Testis (tissue), 3 donors: Measurements from ENCODE around the gene SOX6. TPM values are rescaled to one million over a fixed set of nuclear protein-coding genes. Genes with fewer than 3 reads are reported as not detected.

Experiments used
- DNase-seq: peaks from one replicate; pipeline ENCODE4 v3.0.0-alpha.2; 2019
- H3K27ac ChIP-seq, 2 donors: fragments of 200-600 bp; sonication (generic); one replicate each; pipeline ENCODE4 v1.5.1; 2019
- H3K27me3 ChIP-seq: fragments of 200-600 bp; sonication (generic); one replicate; pipeline ENCODE4 v1.5.1; 2019
- H3K36me3 ChIP-seq: fragments of 200-600 bp; sonication (generic); one replicate; pipeline ENCODE4 v1.5.1; 2017; ENCODE audit warnings: low read depth; ENCODE audit errors: missing control alignments
- H3K4me1 ChIP-seq: fragments of 200-600 bp; sonication (generic); one replicate; pipeline ENCODE4 v1.5.1; 2019
- H3K4me3 ChIP-seq, 2 donors: fragments of 200-600 bp; sonication (generic); one replicate each; pipeline ENCODE4 v1.5.1; 2017 to 2019
- H3K9me3 ChIP-seq: fragments of 200-600 bp; sonication (generic); one replicate; pipeline ENCODE4 v1.5.1; 2017
- POLR2A ChIP-seq: fragments of 450-650 bp; IDR thresholded peaks from one replicate; pipeline ENCODE4 v1.6.1; 2017; ENCODE audit warnings: antibody characterized with exemption, mild to moderate bottlenecking, moderate library complexity
- WGBS, 2 donors: methylation state at CpG; one replicate each; pipeline ENCODE4 v1.1.5; 2018; 5-methylcytosine and 5-hydroxymethylcytosine counted together
- intact Hi-C: fragments of 100-400 bp; cut with DNase I; formaldehyde crosslinking; loops from one replicate; pipeline ENCODE4 v1.15.1; 2023; ENCODE audit warnings: low total_unique reads
- polyA plus RNA-seq: library from polyadenylated mRNA; stranded (reverse); fragments of 350-450 nt; fragmentation: Illumina TruSeq; extraction: RNeasy Lipid Tissue Mini Kit (QIAGEN cat#74804); gene quantifications from one replicate; pipeline ENCODE4 v1.2.3, GENCODE V29; 2014; ENCODE audit warnings: low read depth, low replicate concordance; ENCODE audit not compliant: insufficient read depth
- total RNA-seq, 2 donors: library from RNA; depleted of rRNA; stranded (reverse); fragments of >200 nt; gene quantifications; one replicate each; pipeline ENCODE4 v1.2.3, GENCODE V29; 2016
- TF ChIP-seq, protein P1 (sequence below), 3 experiments: fragments of 450-650 bp in 2 of 3; fragments of 200-600 bp in 1 of 3; sonication (generic) in 1 of 3; IDR thresholded peaks; one replicate each; pipeline ENCODE4 v1.5.1; 2016 to 2019; ENCODE audit warnings: antibody characterized with exemption in 3 of 3, mild to moderate bottlenecking in 2 of 3, moderate library complexity in 1 of 3

Gene SOX6
- total and polyA plus RNA-seq, 3 donors from 2014 or later: 39.6 to 74.0 (median 52.3) TPM

DNA sequence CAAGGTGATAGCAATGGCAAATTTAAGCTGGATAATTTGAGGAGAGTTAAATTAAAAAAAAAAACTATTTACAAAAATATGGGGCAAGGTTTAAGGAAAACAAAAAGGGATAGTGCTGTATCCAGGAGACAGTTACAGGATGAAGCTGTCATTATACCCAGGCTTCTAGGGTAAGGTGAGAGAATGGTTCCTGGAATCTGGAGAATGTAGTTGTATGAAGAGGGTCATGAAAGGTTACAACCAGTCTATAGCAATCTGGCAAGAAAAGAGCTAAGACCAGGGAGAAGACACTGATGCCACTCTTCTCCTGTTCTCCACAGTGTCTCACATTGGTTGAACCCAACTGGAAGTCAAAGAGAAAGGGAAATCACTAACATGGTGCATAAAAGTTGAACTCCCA lies 144.9 kb downstream of the SOX6 start:
- no peaks in the 10 kb centered on the region for H3K9me3 ChIP-seq
- intact Hi-C loops: no loop called here
- no peaks in the 10 kb centered on the region for H3K36me3 ChIP-seq
- no peak overlapping the region for H3K27ac ChIP-seq
- no peak for DNase-seq
- H3K27me3 ChIP-seq: no peaks in the 10 kb centered on the region
- TF ChIP-seq, protein P1, sequence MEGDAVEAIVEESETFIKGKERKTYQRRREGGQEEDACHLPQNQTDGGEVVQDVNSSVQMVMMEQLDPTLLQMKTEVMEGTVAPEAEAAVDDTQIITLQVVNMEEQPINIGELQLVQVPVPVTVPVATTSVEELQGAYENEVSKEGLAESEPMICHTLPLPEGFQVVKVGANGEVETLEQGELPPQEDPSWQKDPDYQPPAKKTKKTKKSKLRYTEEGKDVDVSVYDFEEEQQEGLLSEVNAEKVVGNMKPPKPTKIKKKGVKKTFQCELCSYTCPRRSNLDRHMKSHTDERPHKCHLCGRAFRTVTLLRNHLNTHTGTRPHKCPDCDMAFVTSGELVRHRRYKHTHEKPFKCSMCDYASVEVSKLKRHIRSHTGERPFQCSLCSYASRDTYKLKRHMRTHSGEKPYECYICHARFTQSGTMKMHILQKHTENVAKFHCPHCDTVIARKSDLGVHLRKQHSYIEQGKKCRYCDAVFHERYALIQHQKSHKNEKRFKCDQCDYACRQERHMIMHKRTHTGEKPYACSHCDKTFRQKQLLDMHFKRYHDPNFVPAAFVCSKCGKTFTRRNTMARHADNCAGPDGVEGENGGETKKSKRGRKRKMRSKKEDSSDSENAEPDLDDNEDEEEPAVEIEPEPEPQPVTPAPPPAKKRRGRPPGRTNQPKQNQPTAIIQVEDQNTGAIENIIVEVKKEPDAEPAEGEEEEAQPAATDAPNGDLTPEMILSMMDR (IDR thresholded peaks at IDR 0.05): no peak
- TF ChIP-seq POLR2A: no peak
- no peaks in the 10 kb centered on the region for H3K4me1 ChIP-seq
- no peak overlapping the region for H3K4me3 ChIP-seq

DNA sequence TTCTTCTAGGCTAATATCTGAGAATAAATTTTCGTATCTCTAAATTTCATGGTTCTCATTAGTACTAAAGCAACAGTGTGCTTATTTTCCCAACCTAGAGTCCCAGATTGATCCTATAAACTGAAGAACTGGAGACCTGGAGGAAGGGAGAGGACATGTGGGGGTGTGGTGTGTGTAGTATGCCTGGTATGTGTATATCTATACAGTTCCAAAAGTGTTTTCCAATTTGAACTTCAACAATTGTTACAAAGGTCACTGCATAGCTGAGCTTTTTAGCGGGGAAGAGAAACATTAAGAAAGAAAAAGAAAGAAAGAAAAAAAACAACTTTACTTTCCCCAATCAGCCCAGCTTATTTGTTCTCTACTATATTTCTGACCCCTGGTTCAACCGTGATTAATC lies 152.1 kb downstream of the SOX6 start:
- Histone ChIP-seq H3K4me3 (no peak overlapping the region), H3K27ac (no peak overlapping the region), H3K27me3 (no peaks in the 10 kb centered on the region), H3K36me3 (no peaks in the 10 kb centered on the region), H3K9me3 (no peaks in the 10 kb centered on the region), H3K4me1 (no peaks in the 10 kb centered on the region)
- no peak for TF ChIP-seq POLR2A
- TF ChIP-seq, protein P1 (IDR thresholded peaks at IDR 0.05): no peak
- intact Hi-C loops: no loop called here
- DNase-seq: no peak
- 59 to 73% methylated on average over 3 of the region's 3 CpGs for WGBS, 2 donors

DNA sequence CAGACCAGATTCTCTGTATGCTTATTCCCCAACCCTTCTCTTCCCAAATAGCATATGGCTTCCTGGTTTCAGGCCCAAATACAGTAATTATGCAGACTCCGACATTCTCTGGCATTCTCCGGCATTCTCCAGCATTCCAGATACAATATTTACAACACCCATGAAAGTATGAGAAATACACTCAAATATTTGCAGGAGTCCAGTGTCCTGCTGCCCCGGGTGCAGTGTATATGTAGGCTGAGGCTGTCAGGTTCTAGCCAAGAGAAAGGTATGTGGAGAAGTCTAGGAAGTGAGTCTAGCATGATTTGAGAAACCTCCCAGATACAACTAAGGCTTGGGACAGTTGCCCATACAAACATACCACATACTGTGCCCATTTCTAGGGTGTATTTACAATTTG lies 160.7 kb downstream of the SOX6 start:
- no peaks in the 10 kb centered on the region for H3K36me3 ChIP-seq
- H3K9me3 ChIP-seq: no peaks in the 10 kb centered on the region
- H3K4me3 ChIP-seq: no peak overlapping the region
- intact Hi-C loops: no loop called here
- H3K27me3 ChIP-seq: no peaks in the 10 kb centered on the region
- no peak for DNase-seq
- peak overlapping the region in 1 of 2 donors; percentile 57 for H3K27ac ChIP-seq
- H3K4me1 ChIP-seq: peaks cover 19% of the 10 kb centered on the region
- WGBS, 2 donors: 45 to 67% methylated on average over 3 of the region's 3 CpGs
- TF ChIP-seq, protein P1 (IDR thresholded peaks at IDR 0.05): no peak
- no peak for TF ChIP-seq POLR2A

DNA sequence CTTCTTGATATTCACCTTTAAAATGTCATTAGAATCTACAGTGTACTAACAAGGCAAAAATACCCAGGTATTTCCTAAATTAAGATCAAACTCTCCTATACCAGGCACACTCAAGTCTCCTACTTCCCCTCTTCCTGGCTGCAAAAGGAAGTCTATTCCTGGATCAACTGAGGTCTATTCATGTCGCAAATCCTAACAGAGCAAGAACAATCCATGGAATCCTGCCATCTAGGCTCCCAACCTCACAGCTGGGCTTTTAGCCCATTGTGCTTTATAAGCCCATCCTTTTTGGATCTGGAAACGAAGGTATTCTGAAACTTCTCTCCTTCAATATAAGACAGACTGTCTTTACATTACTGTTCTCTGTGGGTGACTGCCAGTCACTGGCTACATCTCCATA lies 161.8 kb downstream of the SOX6 start:
- peaks cover 19% of the 10 kb centered on the region for H3K4me1 ChIP-seq
- intact Hi-C loops: no loop called here
- peak overlapping the region; percentile 28 to 57 for H3K27ac ChIP-seq
- no peaks in the 10 kb centered on the region for H3K36me3 ChIP-seq
- no peak for TF ChIP-seq POLR2A
- TF ChIP-seq, protein P1 (IDR thresholded peaks at IDR 0.05): no peak
- no peak overlapping the region for H3K4me3 ChIP-seq
- peak; percentile 22 for DNase-seq
- H3K27me3 ChIP-seq: no peaks in the 10 kb centered on the region
- no peaks in the 10 kb centered on the region for H3K9me3 ChIP-seq
- 33 to 38% methylated on average over 2 of the region's 2 CpGs for WGBS, 2 donors

DNA sequence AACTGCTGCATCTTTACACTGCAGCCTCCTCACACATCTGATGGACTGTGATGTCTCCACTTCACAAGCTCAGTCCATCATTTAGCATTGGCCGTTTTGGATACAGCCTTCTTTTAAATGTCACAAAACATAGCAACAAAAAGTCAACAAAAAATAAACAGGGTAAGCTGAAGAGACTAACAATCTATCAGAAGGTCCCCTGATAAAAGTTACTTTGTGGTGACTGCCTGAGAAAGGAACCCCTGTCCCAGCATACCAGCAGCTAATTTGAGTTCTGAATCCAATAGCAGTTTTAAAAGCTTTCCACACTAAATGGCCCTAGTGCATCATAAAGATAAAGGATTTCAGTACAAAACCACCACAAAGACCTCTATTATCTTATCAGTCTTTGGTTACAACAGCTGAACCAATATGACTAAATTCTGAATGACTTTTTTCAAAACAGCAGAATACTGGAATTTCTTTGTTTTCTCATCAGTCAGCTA lies 162.4 kb downstream of the SOX6 start:
- intact Hi-C loops: no loop called here
- no peak overlapping the region for H3K4me3 ChIP-seq
- DNase-seq: no peak
- 48 to 57% methylated on average over 1 of the region's 1 CpG for WGBS, 2 donors
- no peaks in the 10 kb centered on the region for H3K9me3 ChIP-seq
- H3K27me3 ChIP-seq: no peaks in the 10 kb centered on the region
- peak overlapping the region in 1 of 2 donors; percentile 57 for H3K27ac ChIP-seq
- no peaks in the 10 kb centered on the region for H3K36me3 ChIP-seq
- TF ChIP-seq, protein P1 (IDR thresholded peaks at IDR 0.05): no peak
- no peak for TF ChIP-seq POLR2A
- H3K4me1 ChIP-seq: peaks cover 19% of the 10 kb centered on the region
